GM12801 (cell line): ENCODE data around the gene LCLAT1.

Experiments
- CTCF ChIP-seq: IDR thresholded peaks from one replicate; pipeline ENCODE4 v1.5.1; 2011; ENCODE audit warnings: control low read depth; ENCODE audit not compliant: insufficient read length; ENCODE audit errors: extremely low read depth

Gene LCLAT1

GRCh38 chr2:30662268-30663131, 215.5 kb downstream of the LCLAT1 start:
- no peak for TF ChIP-seq CTCF

- TF ChIP-seq CTCF, result no peak
Observed at GRCh38 chr2:30663321-30663720, 216.3 kb downstream of the LCLAT1 start.

GRCh38 chr2:30663806-30664205, 216.8 kb downstream of the LCLAT1 start:
- TF ChIP-seq CTCF, result no peak

GRCh38 chr2:30664761-30665358, 217.8 kb downstream of the LCLAT1 start:
- TF ChIP-seq CTCF, result no peak

GRCh38 chr2:30665761-30666265, 218.8 kb downstream of the LCLAT1 start:
- TF ChIP-seq CTCF, result no peak

GRCh38 chr2:30666266-30666874, 219.3 kb downstream of the LCLAT1 start:
- no peak for TF ChIP-seq CTCF

GRCh38 chr2:30670453-30670852, 223.4 kb downstream of the LCLAT1 start:
- TF ChIP-seq CTCF, result no peak
